ENCODE measurements around the gene ORC4.

DNA sequence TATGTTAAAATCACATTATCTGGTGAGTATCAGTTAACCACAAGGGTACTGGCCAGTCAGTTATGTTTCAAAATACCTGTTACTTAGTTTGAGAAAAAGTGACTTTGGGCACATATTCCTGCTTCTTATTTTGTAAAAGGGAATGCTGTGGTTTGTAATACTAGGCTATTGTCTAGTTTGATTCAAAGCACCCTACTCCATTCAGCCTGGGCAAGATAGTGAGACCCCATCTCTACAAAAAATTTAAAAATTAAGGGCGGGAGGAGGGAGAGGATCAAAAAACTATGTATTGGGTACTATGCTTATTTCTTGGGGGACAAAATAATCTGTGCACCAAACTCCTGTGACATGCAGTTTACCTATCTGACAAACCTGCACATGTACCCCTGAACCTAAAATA lies 19.2 kb upstream of the ORC4 start:
- TF ChIP-seq CTCF (conservative IDR thresholded peaks at IDR 0.05) = no peak
- TF ChIP-seq ZFX (IDR thresholded peaks at IDR 0.05) = no peak
